Esophagus muscularis mucosa (tissue), 4 donors: ENCODE results near the gene SLC49A3. TPM values are rescaled to one million over a fixed set of nuclear protein-coding genes. Genes with fewer than 3 reads are reported as not detected.

Experiments
- DNase-seq: peaks from one replicate; pipeline ENCODE4 v3.0.0-alpha.2; 2017; ENCODE audit errors: extremely low spot score
- H3K27ac ChIP-seq, 4 donors: fragments of 200-600 bp; sonication (generic); replicated peaks in 1 of 4; 1 replicate in 3 of 4; 2 replicates in 1 of 4; pipeline ENCODE4 v1.5.1; 2016 to 2019; ENCODE audit warnings: mild to moderate bottlenecking in 1 of 4
- H3K27me3 ChIP-seq, 4 donors: fragments of 200-600 bp; sonication (generic); one replicate each; pipeline versions ENCODE4 v1.5.1 to v1.6.0; 2016 to 2019
- H3K36me3 ChIP-seq, 4 donors: fragments of 200-600 bp; sonication (generic); one replicate each; pipeline ENCODE4 v1.5.1; 2016 to 2019
- H3K4me1 ChIP-seq, 4 donors: fragments of 200-600 bp; sonication (generic); one replicate each; pipeline ENCODE4 v1.5.1; 2016 to 2019
- H3K4me3 ChIP-seq, 4 donors: fragments of 200-600 bp; sonication (generic); 1 replicate in 2 of 4; 2 replicates in 2 of 4; pipeline ENCODE4 v1.5.1; 2016 to 2019; ENCODE audit warnings: mild to moderate bottlenecking in 4 of 4, moderate library complexity in 1 of 4
- H3K9me3 ChIP-seq, 4 donors: fragments of 200-600 bp; sonication (generic); 1 replicate in 3 of 4; 2 replicates in 1 of 4; pipeline ENCODE4 v1.5.1; 2016 to 2019
- EP300 ChIP-seq: sonication (generic); formaldehyde crosslinking; IDR thresholded peaks from one replicate; pipeline ENCODE4 v1.6.1; 2017; ENCODE audit warnings: antibody characterized with exemption
- POLR2A ChIP-seq: fragments of 450-650 bp; IDR thresholded peaks from one replicate; pipeline ENCODE4 v1.6.1; 2017; ENCODE audit warnings: antibody characterized with exemption, moderate library complexity, mild to moderate bottlenecking, low read depth
- POLR2AphosphoS5 ChIP-seq, 2 donors: sonication (generic); formaldehyde crosslinking; IDR thresholded peaks; one replicate each; pipeline ENCODE4 v1.6.1; 2017; ENCODE audit warnings: antibody characterized with exemption in 2 of 2
- WGBS: methylation state at CpG from one replicate; pipeline ENCODE4 v1.1.5; 2018; 5-methylcytosine and 5-hydroxymethylcytosine counted together
- intact Hi-C: fragments of 100-400 bp; cut with DNase I; formaldehyde crosslinking; loops from one replicate; pipeline ENCODE4 v1.15.1; 2023
- total RNA-seq, 4 donors: library from RNA; depleted of rRNA; stranded (reverse); fragments of >200 nt; gene quantifications; one replicate each; pipeline versions ENCODE4 v1.1.0 to v1.2.1, GENCODE V29; 2016
- TF ChIP-seq, protein P1 (sequence below), 3 experiments: fragments of 200-600 bp in 2 of 3; fragments of 450-650 bp in 1 of 3; sonication (generic) in 2 of 3; IDR thresholded peaks; one replicate each; pipeline ENCODE4 v1.5.1; 2017 to 2019; ENCODE audit warnings: antibody characterized with exemption in 3 of 3, mild to moderate bottlenecking in 2 of 3, moderate library complexity in 1 of 3

Gene SLC49A3
- total RNA-seq, 4 donors from 2014 or later = 5.5 to 9.4 (median 7.6) TPM

DNA sequence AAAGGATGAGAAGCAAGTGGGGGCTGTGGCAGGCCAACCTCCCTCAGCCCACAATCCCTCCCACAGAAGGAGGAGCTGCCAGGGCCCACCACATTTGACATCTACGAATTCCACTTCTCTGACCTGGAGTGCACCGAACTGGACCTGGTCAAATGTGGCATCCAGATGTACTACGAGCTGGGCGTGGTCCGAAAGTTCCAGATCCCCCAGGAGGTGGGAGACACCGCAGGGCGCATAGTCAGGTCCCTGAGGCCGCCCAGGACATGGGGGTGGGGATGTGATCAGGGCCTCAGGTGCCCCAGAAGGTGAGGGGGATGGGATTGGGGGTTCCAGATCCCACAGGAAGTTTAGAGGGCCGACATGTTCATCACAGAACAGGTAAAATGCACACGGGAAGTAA, 28.6 kb downstream of the SLC49A3 start:
- intact Hi-C loops = no loop called here
- H3K9me3 ChIP-seq = no peaks in the 10 kb centered on the region
- no peaks in the 10 kb centered on the region for H3K36me3 ChIP-seq
- 98% methylated on average over 9 of the region's 10 CpGs for WGBS
- DNase-seq = no peak
- H3K4me1 ChIP-seq = peaks cover 5 to 20% (median 18%) of the 10 kb centered on the region in 4 donors
- no peak overlapping the region for H3K4me3 ChIP-seq
- peaks cover 0 to 41% (median 0%) of the 10 kb centered on the region in 4 donors for H3K27me3 ChIP-seq
- TF ChIP-seq POLR2AphosphoS5 (IDR thresholded peaks at IDR 0.05) (no peak), POLR2A (no peak), EP300 (no peak)
- TF ChIP-seq, protein P1, sequence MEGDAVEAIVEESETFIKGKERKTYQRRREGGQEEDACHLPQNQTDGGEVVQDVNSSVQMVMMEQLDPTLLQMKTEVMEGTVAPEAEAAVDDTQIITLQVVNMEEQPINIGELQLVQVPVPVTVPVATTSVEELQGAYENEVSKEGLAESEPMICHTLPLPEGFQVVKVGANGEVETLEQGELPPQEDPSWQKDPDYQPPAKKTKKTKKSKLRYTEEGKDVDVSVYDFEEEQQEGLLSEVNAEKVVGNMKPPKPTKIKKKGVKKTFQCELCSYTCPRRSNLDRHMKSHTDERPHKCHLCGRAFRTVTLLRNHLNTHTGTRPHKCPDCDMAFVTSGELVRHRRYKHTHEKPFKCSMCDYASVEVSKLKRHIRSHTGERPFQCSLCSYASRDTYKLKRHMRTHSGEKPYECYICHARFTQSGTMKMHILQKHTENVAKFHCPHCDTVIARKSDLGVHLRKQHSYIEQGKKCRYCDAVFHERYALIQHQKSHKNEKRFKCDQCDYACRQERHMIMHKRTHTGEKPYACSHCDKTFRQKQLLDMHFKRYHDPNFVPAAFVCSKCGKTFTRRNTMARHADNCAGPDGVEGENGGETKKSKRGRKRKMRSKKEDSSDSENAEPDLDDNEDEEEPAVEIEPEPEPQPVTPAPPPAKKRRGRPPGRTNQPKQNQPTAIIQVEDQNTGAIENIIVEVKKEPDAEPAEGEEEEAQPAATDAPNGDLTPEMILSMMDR (IDR thresholded peaks at IDR 0.05) = no peak
- no peak overlapping the region for H3K27ac ChIP-seq

DNA sequence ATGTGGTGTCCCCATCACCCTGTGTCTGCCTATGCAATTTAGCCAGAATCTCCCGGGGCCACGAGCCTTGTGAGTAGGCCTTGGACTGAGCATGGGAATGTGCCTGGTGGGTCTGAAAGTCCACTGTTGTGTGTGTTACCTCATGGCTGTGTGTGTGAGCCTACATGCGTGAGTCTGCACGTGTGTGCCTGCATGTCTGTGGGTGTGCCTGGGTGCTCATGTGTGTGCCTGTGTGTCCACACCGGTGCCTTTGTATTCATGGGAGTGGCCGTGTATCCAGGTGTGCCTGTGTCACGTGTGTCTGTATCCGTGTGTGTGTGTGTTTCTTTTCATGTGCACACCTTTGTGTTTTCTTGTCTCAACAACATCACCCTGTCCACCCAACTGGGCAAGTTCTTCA, 29.1 kb downstream of the SLC49A3 start:
- intact Hi-C loops = no loop called here

DNA sequence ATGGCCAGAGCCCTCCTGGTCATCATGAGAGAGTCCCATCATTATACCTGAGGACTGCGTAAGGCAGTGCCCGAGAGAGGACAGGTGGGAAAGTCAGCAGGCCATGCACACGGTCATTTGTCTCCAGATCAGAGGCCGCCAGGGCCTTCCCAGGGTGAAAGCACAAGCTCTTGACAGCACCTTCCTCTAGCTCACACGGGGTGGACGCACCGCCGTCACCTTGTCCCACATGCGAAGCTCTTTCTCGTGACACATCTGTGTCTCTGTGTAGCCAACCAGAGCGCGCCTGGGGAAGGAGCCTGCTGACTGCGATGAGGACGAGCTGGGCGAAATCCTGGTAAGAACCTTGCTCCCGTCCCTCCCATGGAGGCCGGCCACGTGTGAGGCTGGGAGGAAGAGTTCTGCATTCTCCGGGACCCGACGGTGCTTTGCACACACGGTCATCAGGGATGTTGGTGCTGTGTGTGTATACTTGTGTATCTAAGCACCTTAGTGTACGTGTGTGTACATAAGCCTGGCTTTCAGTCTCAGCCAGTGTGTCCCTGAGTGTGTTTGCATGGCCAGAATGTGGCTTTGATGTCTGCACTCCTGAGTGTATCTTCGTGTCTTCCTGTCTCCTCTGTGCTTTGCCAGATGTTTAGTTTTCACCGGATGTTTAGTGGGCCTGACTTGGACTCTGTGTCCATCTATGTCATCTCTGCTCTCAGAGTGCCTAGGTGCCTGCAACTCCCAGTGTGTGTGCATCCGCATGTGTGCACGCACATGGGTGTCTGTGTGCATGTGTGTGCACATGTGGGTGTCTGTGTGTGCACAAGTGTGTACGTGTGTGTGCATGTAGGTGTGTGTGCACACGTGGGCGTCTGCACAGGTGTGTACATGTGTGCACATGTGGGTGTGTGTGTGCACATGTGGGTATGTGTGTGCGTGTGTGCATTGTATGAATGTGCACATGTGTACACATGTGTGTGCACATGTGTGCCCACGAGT, 30.0 kb downstream of the SLC49A3 start:
- Histone ChIP-seq H3K4me1 (peaks cover 5 to 12% (median 12%) of the 10 kb centered on the region in 4 donors), H3K27ac (no peak overlapping the region), H3K4me3 (no peak overlapping the region), H3K36me3 (no peaks in the 10 kb centered on the region), H3K27me3 (peaks cover 0 to 43% (median 0%) of the 10 kb centered on the region in 4 donors), H3K9me3 (no peaks in the 10 kb centered on the region)
- intact Hi-C loops = no loop called here
- WGBS = 91% methylated on average over 30 of the region's 32 CpGs
- no peak for DNase-seq
- TF ChIP-seq POLR2AphosphoS5 (IDR thresholded peaks at IDR 0.05) (no peak), POLR2A (no peak), EP300 (no peak)
- TF ChIP-seq, protein P1 (IDR thresholded peaks at IDR 0.05) = no peak

More for the DNA sequence above, 29.1 kb downstream of the SLC49A3 start:
- Histone ChIP-seq H3K4me1 (peaks cover 5 to 20% (median 18%) of the 10 kb centered on the region in 4 donors), H3K36me3 (no peaks in the 10 kb centered on the region), H3K27ac (no peak overlapping the region), H3K9me3 (no peaks in the 10 kb centered on the region), H3K27me3 (peaks cover 0 to 43% (median 0%) of the 10 kb centered on the region in 4 donors), H3K4me3 (no peak overlapping the region)
- DNase-seq = no peak
- 94% methylated on average over 6 of the region's 8 CpGs for WGBS
- TF ChIP-seq POLR2AphosphoS5 (IDR thresholded peaks at IDR 0.05) (no peak), EP300 (no peak), POLR2A (no peak)
- TF ChIP-seq, protein P1 (IDR thresholded peaks at IDR 0.05) = no peak

DNA sequence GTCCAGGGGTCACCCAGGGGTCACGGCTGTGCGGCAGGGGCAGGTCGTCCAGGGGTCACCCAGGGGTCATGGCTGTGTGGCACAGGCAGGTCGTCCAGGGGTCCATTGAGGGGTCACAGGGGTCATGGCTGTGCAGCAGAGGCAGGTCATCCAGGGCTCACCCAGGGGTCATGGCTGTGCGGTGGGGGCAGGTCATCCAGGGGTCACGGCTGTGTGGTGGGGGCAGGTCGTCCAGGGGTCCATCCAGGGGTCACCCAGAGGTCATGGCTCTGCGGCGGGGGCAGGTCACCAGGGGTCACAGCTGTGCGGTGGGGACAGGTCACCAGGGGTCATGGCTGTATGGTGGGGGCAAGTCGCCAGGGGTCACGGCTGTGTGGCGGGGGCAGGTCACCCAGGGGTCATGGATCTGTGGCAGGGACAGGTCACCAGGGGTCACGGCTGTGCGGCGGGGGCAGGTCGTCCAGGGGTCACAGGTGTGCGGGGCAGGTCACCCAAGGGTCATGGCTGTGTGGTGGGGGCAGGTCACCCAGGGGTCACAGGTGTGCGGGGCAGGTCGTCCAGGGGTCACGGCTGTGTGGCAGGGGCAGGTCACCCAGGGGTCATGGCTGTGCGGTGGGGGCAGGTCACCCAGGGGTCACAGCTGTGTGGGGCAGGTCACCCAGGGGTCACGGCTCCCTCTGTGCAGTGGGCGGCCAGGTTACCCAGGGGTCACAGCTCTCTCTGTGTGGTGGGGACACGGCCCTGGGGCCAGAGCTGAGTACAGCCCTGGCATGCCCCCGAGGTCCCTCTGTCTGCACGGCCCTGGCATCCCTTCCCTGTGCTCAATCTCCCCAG, 30.9 kb downstream of the SLC49A3 start:
- 82% methylated on average over 4 of the region's 27 CpGs for WGBS
- H3K36me3 ChIP-seq = no peaks in the 10 kb centered on the region
- H3K27me3 ChIP-seq = peaks cover 0 to 43% (median 0%) of the 10 kb centered on the region in 4 donors
- no peaks in the 10 kb centered on the region for H3K9me3 ChIP-seq
- intact Hi-C loops = no loop called here
- TF ChIP-seq POLR2A = no peak
- TF ChIP-seq EP300 = no peak
- TF ChIP-seq, protein P1 (IDR thresholded peaks at IDR 0.05) = no peak
- TF ChIP-seq POLR2AphosphoS5 (IDR thresholded peaks at IDR 0.05) = no peak
- no peak overlapping the region for H3K4me3 ChIP-seq
- H3K27ac ChIP-seq = no peak overlapping the region
- no peak for DNase-seq
- H3K4me1 ChIP-seq = peaks cover 0 to 3% (median 2%) of the 10 kb centered on the region in 4 donors
